Measurements from ENCODE around the gene DCAF17.

DCAF17 gene, protein sequence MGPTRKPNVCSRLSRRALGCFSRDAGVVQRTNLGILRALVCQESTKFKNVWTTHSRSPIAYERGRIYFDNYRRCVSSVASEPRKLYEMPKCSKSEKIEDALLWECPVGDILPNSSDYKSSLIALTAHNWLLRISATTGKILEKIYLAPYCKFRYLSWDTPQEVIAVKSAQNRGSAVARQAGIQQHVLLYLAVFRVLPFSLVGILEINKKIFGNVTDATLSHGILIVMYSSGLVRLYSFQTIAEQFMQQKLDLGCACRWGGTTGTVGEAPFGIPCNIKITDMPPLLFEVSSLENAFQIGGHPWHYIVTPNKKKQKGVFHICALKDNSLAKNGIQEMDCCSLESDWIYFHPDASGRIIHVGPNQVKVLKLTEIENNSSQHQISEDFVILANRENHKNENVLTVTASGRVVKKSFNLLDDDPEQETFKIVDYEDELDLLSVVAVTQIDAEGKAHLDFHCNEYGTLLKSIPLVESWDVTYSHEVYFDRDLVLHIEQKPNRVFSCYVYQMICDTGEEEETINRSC

DNA sequence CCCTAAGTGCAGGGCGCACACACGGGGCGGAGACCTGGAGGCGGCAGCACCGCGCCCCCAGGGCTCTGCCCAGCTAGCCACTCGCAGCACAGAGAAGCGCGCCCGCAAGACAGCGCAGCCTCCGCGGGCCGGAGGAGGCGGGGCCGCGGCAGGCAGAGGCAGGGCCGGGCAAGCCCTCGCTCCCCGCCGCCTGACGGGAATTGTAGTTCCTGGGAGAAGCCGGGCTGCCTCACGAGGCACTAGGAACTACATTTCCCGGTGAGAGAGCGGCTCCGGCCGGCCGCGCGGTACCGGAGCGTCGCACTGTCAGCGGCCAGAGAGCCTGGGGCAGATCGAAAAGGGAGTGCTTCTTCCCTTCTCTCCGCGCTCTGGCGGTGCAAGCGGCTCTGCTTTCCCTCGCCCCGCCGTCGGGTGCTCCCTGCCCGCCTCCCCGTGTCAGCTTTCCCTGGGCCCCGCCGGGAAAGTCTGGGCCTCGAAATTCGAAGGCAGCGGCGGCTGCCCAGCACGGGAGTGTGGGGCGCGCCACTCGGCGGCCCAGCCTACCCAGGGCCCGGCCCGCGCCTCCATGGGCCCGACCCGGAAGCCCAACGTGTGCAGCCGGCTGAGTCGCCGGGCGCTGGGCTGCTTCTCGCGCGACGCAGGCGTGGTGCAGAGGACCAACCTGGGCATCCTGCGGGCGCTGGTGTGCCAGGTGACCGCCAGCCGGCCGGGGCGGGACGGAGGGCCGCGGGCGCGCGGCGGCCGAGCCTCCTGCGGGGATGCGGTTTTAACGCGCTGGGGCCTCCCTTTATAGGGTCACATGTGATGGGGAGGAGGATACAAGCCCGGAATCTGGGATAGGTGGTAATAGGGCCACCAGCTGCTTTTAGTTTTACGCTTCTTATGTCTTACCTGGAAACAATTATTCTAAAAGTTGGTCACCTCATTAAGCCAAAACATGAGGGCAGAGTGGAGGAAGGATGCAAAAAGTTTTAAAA lies at the start of gene DCAF17:
DCAF17 (plus strand) TSS at position 214 of the 977 bp plus-strand sequence; CDS start at position 566, 352 bp downstream.
- DNase-seq (ENCODE audit: low spot score), result peak; percentile 97
- peak within 1 kb of the TSS; percentile 78 for H3K4me3 ChIP-seq
- TF ChIP-seq, protein P1, sequence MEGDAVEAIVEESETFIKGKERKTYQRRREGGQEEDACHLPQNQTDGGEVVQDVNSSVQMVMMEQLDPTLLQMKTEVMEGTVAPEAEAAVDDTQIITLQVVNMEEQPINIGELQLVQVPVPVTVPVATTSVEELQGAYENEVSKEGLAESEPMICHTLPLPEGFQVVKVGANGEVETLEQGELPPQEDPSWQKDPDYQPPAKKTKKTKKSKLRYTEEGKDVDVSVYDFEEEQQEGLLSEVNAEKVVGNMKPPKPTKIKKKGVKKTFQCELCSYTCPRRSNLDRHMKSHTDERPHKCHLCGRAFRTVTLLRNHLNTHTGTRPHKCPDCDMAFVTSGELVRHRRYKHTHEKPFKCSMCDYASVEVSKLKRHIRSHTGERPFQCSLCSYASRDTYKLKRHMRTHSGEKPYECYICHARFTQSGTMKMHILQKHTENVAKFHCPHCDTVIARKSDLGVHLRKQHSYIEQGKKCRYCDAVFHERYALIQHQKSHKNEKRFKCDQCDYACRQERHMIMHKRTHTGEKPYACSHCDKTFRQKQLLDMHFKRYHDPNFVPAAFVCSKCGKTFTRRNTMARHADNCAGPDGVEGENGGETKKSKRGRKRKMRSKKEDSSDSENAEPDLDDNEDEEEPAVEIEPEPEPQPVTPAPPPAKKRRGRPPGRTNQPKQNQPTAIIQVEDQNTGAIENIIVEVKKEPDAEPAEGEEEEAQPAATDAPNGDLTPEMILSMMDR (IDR thresholded peaks at IDR 0.05), result no peak

DNA sequence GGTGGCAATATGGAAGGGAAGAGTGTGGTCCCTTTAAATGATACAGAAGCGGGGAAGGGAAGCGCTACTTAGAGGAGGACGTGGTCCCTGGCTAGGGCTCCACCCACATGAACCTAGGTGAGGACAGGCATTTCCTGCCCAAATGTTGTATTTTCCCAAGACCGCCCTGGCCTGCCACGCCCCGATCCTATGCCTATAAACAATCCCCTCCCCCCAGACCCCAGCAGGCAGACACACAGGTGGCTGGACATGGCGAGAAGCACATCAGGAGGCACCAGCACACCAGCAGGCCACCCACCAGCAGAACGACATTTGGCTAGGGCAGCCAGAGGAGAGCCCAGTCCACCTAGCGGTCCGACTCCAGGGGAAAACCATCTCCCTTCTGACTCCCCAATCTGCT lies 47.4 kb upstream of the DCAF17 start:
- H3K27ac ChIP-seq, result no peak overlapping the region
- TF ChIP-seq, protein P1 (IDR thresholded peaks at IDR 0.05), result no peak
- DNase-seq (ENCODE audit: low spot score), result no peak
- H3K4me3 ChIP-seq, result no peak overlapping the region

More for the DNA sequence above, at the start of gene DCAF17:
- peak within 1 kb of the TSS; percentile 91 for H3K27ac ChIP-seq

DNA sequence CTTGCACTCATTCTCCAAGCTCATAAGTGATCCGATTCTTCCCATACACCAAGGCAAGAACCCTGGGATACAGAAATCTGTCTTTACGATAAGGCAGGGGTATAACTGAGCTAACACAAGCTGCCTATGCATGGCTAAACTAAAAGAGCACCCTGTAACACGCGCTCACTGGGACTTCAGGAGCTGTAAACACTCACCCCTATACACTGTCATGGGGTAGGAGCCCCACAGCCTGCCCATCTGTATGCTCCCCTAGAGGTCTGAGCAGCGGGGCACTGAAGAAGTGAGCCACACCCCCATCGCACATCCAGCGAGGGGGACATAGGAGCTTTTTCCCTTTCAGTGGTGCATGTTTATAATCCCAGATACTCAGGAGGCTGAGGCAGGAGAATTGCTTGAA lies 47.0 kb upstream of the DCAF17 start:
- Histone ChIP-seq H3K27ac (no peak overlapping the region), H3K4me3 (no peak overlapping the region)
- DNase-seq (ENCODE audit: low spot score), result no peak
- TF ChIP-seq, protein P1 (IDR thresholded peaks at IDR 0.05), result no peak

DNA sequence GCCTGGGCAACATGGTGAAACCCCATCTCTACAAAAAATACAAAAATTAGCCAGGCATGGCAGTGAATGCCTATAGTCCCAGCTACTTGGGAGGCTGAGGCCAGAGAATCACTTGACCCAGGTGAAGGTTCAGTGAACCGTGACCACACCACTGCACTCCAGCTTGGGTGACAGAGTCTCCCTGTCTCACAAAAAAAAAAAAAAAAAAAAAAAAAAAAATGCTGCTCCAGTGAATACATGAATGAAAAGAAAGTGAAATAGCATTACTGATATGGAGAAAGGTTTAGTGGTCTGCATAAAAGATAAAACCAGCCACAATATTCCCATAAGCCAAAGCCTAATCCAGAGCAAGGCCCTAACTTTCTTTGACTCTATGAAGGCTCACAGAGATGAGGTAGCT lies 44.7 kb upstream of the DCAF17 start:
- TF ChIP-seq, protein P1 (IDR thresholded peaks at IDR 0.05), result no peak
- Histone ChIP-seq H3K27ac (no peak overlapping the region), H3K4me3 (no peak overlapping the region)
- DNase-seq (ENCODE audit: low spot score), result no peak

DNA sequence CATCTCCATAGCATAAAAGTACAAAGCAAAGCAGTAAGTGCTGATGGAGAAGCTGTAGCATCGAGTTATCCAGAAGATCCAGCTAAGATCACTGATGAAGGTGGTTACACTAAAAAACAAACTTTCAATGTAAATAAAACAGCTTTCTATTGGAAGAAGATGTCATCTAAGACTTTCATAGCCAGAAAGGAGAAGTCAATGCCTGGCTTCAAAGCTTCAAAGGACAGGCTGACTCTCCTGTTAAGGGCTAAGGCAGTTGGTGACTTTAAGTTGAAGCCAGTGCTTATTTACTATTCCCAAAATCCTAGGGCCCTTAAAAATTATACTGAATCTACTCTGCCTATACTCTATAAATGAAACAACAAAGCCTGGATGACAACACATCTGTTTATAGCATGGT lies 44.2 kb upstream of the DCAF17 start:
- no peak overlapping the region for H3K27ac ChIP-seq
- no peak for DNase-seq (ENCODE audit: low spot score)
- H3K4me3 ChIP-seq, result no peak overlapping the region
- TF ChIP-seq, protein P1 (IDR thresholded peaks at IDR 0.05), result no peak

DNA sequence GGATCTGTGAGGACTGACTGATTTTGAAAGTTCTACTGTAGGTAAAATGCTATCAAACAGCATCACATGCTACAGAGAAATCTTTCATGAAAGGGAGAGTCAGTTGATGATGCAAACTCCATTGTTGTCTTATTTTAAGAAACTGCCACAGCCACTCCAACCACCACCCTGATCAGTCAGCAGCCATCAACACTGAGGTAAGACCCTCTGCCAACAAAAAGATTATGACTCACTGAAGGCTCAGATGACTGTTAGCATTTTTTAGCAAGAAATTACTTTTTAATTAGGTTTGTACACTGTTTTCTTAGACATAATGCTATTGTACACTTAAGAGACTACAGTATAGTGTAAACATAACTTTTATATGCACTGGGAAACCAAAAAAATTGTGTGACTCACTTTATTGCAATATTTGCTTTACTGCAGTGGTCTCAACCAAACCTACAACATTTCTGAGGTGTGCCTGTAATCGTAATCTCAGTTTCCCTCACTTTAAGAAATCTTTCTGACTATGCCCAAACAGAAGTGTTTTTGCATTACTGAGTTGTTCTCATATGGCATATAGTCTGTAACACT lies 43.0 kb upstream of the DCAF17 start:
- no peak overlapping the region for H3K27ac ChIP-seq
- TF ChIP-seq, protein P1 (IDR thresholded peaks at IDR 0.05), result no peak
- no peak for DNase-seq (ENCODE audit: low spot score)
- H3K4me3 ChIP-seq, result no peak overlapping the region

All from coronary artery (tissue), 2 donors.